HEK293 (cell line): ENCODE data around the gene SH2D7.

Experiments used
- EGR2 ChIP-seq: fragments of 450-650 bp; formaldehyde crosslinking; IDR thresholded peaks from 2 replicates; pipeline ENCODE4 v1.5.1; 2016; ENCODE audit warnings: low read depth, missing biosample characterization, missing genetic modification characterization
- INSM2 ChIP-seq: fragments of 450-650 bp; formaldehyde crosslinking; IDR thresholded peaks from 2 replicates; pipeline ENCODE4 v1.5.1; 2016; ENCODE audit warnings: missing biosample characterization, missing genetic modification characterization
- MEIS1 ChIP-seq: sonication (generic); formaldehyde crosslinking; IDR thresholded peaks from 2 replicates; pipeline ENCODE4 v1.8.1; 2022; ENCODE audit warnings: missing genetic modification reagents, mild to moderate bottlenecking, borderline replicate concordance
- OVOL3 ChIP-seq: fragments of 450-650 bp; formaldehyde crosslinking; IDR thresholded peaks from 2 replicates; pipeline ENCODE4 v1.5.1; 2016; ENCODE audit warnings: missing biosample characterization, missing genetic modification characterization
- PRDM6 ChIP-seq: fragments of 450-650 bp; formaldehyde crosslinking; IDR thresholded peaks from 2 replicates; pipeline ENCODE4 v1.5.1; 2017; ENCODE audit warnings: missing biosample characterization, missing genetic modification characterization
- SETDB1 ChIP-seq: IDR thresholded peaks from one replicate; pipeline ENCODE4 v1.6.1; 2017; ENCODE audit warnings: mild to moderate bottlenecking, low read length, moderate library complexity, mixed read lengths; ENCODE audit not compliant: insufficient read length
- ZBTB20 ChIP-seq: fragments of 450-650 bp; formaldehyde crosslinking; IDR thresholded peaks from 2 replicates; pipeline ENCODE4 v1.5.1; 2016; ENCODE audit warnings: missing biosample characterization, missing genetic modification characterization
- ZBTB44 ChIP-seq: fragments of 450-650 bp; IDR thresholded peaks from 2 replicates; pipeline ENCODE4 v1.5.1; 2018; ENCODE audit warnings: missing biosample characterization, mild to moderate bottlenecking, missing genetic modification characterization
- ZBTB6 ChIP-seq: fragments of 450-650 bp; formaldehyde crosslinking; IDR thresholded peaks from 2 replicates; pipeline ENCODE4 v1.5.1; 2017; ENCODE audit warnings: missing biosample characterization, missing genetic modification characterization
- ZBTB7A ChIP-seq: fragments of 450-650 bp; formaldehyde crosslinking; IDR thresholded peaks from 2 replicates; pipeline ENCODE4 v1.5.1; 2016; ENCODE audit warnings: low read depth, missing biosample characterization, missing genetic modification characterization
- ZNF10 ChIP-seq: fragments of 450-650 bp; formaldehyde crosslinking; IDR thresholded peaks from 2 replicates; pipeline ENCODE4 v1.5.1; 2017; ENCODE audit warnings: missing biosample characterization, missing genetic modification characterization
- ZNF121 ChIP-seq: fragments of 450-650 bp; formaldehyde crosslinking; IDR thresholded peaks from 2 replicates; pipeline ENCODE4 v1.5.1; 2016; ENCODE audit warnings: missing biosample characterization, missing genetic modification characterization
- ZNF133 ChIP-seq: fragments of 450-650 bp; formaldehyde crosslinking; IDR thresholded peaks from 2 replicates; pipeline ENCODE4 v1.5.1; 2016; ENCODE audit warnings: missing biosample characterization, missing genetic modification characterization
- ZNF19 ChIP-seq: fragments of 450-650 bp; formaldehyde crosslinking; IDR thresholded peaks from 2 replicates; pipeline ENCODE4; 2016; ENCODE audit warnings: missing biosample characterization, missing genetic modification characterization, low read depth
- ZNF26 ChIP-seq: fragments of 450-650 bp; formaldehyde crosslinking; IDR thresholded peaks from 2 replicates; pipeline ENCODE4 v1.5.1; 2016; ENCODE audit warnings: missing biosample characterization, missing genetic modification characterization
- ZNF394 ChIP-seq: fragments of 450-650 bp; formaldehyde crosslinking; IDR thresholded peaks from 2 replicates; pipeline ENCODE4 v1.5.1; 2016; ENCODE audit warnings: missing biosample characterization, missing genetic modification characterization, mild to moderate bottlenecking, moderate library complexity, borderline replicate concordance
- ZNF449 ChIP-seq: fragments of 450-650 bp; formaldehyde crosslinking; IDR thresholded peaks from 2 replicates; pipeline ENCODE4 v1.5.1; 2017; ENCODE audit warnings: missing biosample characterization, mild to moderate bottlenecking, missing genetic modification characterization, moderate library complexity
- ZNF514 ChIP-seq: fragments of 450-650 bp; formaldehyde crosslinking; IDR thresholded peaks from 2 replicates; pipeline ENCODE4 v1.5.1; 2016; ENCODE audit warnings: missing biosample characterization, missing genetic modification characterization
- ZNF624 ChIP-seq: fragments of 450-650 bp; formaldehyde crosslinking; IDR thresholded peaks from 2 replicates; pipeline ENCODE4 v1.5.1; 2017; ENCODE audit warnings: missing biosample characterization, missing genetic modification characterization
- ZNF660 ChIP-seq: fragments of 450-650 bp; IDR thresholded peaks from 2 replicates; pipeline ENCODE4 v1.5.1; 2018; ENCODE audit warnings: missing biosample characterization, mild to moderate bottlenecking, missing genetic modification characterization
- ZNF76 ChIP-seq: fragments of 450-650 bp; formaldehyde crosslinking; IDR thresholded peaks from 2 replicates; pipeline ENCODE4; 2016; ENCODE audit warnings: low read depth, missing biosample characterization, missing genetic modification characterization, borderline replicate concordance
- ZNF785 ChIP-seq: fragments of 450-650 bp; formaldehyde crosslinking; IDR thresholded peaks from 2 replicates; pipeline ENCODE4 v1.5.1; 2016; ENCODE audit warnings: missing biosample characterization, missing genetic modification characterization
- ZNF792 ChIP-seq: fragments of 450-650 bp; formaldehyde crosslinking; IDR thresholded peaks from 2 replicates; pipeline ENCODE4 v1.5.1; 2016; ENCODE audit warnings: missing biosample characterization, missing genetic modification characterization
- ZSCAN16 ChIP-seq: fragments of 450-650 bp; formaldehyde crosslinking; IDR thresholded peaks from 2 replicates; pipeline ENCODE4 v1.5.1; 2016; ENCODE audit warnings: missing biosample characterization, missing genetic modification characterization
- ZSCAN23 ChIP-seq: fragments of 450-650 bp; formaldehyde crosslinking; IDR thresholded peaks from 2 replicates; pipeline ENCODE4 v1.5.1; 2016; ENCODE audit warnings: missing biosample characterization, missing genetic modification characterization
- ZSCAN4 ChIP-seq: fragments of 450-650 bp; formaldehyde crosslinking; IDR thresholded peaks from 2 replicates; pipeline ENCODE4 v1.5.1; 2017; ENCODE audit warnings: missing biosample characterization, missing genetic modification characterization
- ZSCAN5A ChIP-seq: fragments of 450-650 bp; formaldehyde crosslinking; IDR thresholded peaks from 2 replicates; pipeline ENCODE4 v1.5.1; 2016; ENCODE audit warnings: missing biosample characterization, missing genetic modification characterization

Gene SH2D7

GRCh38 chr15:78044407-78045155, 47.8 kb upstream of the SH2D7 start (continued):
- TF ChIP-seq ZBTB6 (tag by site-specific recombination) (no peak), ZNF19 (tag by site-specific recombination) (no peak), ZNF394 (tag by site-specific recombination) (no peak), ZBTB7A (tag by site-specific recombination) (no peak), ZNF26 (tag by site-specific recombination) (no peak), OVOL3 (tag by site-specific recombination) (no peak), ZNF10 (no peak), PRDM6 (tag by site-specific recombination) (peak; percentile 52), EGR2 (tag by site-specific recombination) (no peak), ZNF514 (tag by site-specific recombination) (no peak), ZNF449 (tag by site-specific recombination) (no peak), ZSCAN5A (tag by site-specific recombination) (no peak), ZNF121 (tag by site-specific recombination) (no peak), ZSCAN23 (tag by site-specific recombination) (no peak), ZNF76 (tag by site-specific recombination) (no peak), SETDB1 (no peak), ZNF792 (no peak), ZNF660 (tag by site-specific recombination) (peak; percentile 41; the same call in 1 of the 2 replicates), ZBTB44 (tag by site-specific recombination) (0 out of 2 replicates have a peak, but pooled peaks have one; percentile 31), ZNF133 (tag by site-specific recombination) (no peak), ZSCAN4 (no peak), INSM2 (tag by site-specific recombination) (no peak), MEIS1 (CRISPR knock-in tag) (no peak), ZSCAN16 (no peak), ZBTB20 (tag by site-specific recombination) (no peak; the same call in 1 of the 2 replicates), ZNF624 (tag by site-specific recombination) (no peak), ZNF785 (tag by site-specific recombination) (no peak)
